Thoracic aorta endothelial cell (primary cell): ENCODE measurements around the gene TFF1. TPM values are rescaled to one million over a fixed set of nuclear protein-coding genes. Genes with fewer than 3 reads are reported as not detected.

Experiments
- total RNA-seq: library from RNA; depleted of rRNA; stranded (reverse); fragments of >200 nt; gene quantifications from 2 replicates; pipeline ENCODE4 v1.2.3, GENCODE V29; 2012

TFF1 gene
- not detected in 2 replicates for total RNA-seq

GRCh38 chr21:42366292-42367010 is at the start of gene TFF1:
TSS of gene TFF1 (minus strand) at chr21:42366535. CDS start at chr21:42366495, 40 bp downstream.

GRCh38 chr21:42403611-42404231 is 37.4 kb upstream of the TFF1 start, which contains the start of gene UBASH3A:
TSS of gene UBASH3A (plus strand) at chr21:42403902. CDS start at chr21:42403946, 44 bp downstream.

GRCh38 chr21:42395905-42396651 is 29.7 kb upstream of the TFF1 start, which contains the start of gene TMPRSS3:
TSS of gene TMPRSS3 (minus strand) at chr21:42396052. CDS start at chr21:42395417, 635 bp downstream.

GRCh38 chr21:42350927-42351426 is 15.4 kb downstream of the TFF1 start, which contains the start of gene TFF2:
TSS of gene TFF2 (minus strand) at chr21:42350994. CDS start at chr21:42350957, 37 bp downstream.

GRCh38 chr21:42315296-42315891 is 50.9 kb downstream of the TFF1 start, which contains the start of gene TFF3:
TSS of gene TFF3 (minus strand) at chr21:42315409. CDS start at chr21:42315374, 35 bp downstream.

Other genes starting within 250 kb of the TFF1 start
- 17.7 and 19.0 TPM in 2 replicates for gene ABCG1, start 147.4 kb downstream of the TFF1 start, total RNA-seq
- gene TFF3, start 51.1 kb downstream of the TFF1 start, total RNA-seq: 0.27 TPM in 1 of 2 replicates, not detected in the other
- gene TFF2, start 15.5 kb downstream of the TFF1 start, total RNA-seq: not detected in 2 replicates
- not detected in 2 replicates for gene TMPRSS3, start 29.5 kb upstream of the TFF1 start, total RNA-seq
- not detected in 2 replicates for gene UBASH3A, start 37.4 kb upstream of the TFF1 start, total RNA-seq
- 0.13 TPM in 1 of 2 replicates, not detected in the other for gene RSPH1, start 129.7 kb upstream of the TFF1 start, total RNA-seq
- 6.1 and 9.4 TPM in 2 replicates for gene SLC37A1, start 147.3 kb upstream of the TFF1 start, total RNA-seq